Measurements from ENCODE around the gene SAMD3.

SAMD3 gene

DNA sequence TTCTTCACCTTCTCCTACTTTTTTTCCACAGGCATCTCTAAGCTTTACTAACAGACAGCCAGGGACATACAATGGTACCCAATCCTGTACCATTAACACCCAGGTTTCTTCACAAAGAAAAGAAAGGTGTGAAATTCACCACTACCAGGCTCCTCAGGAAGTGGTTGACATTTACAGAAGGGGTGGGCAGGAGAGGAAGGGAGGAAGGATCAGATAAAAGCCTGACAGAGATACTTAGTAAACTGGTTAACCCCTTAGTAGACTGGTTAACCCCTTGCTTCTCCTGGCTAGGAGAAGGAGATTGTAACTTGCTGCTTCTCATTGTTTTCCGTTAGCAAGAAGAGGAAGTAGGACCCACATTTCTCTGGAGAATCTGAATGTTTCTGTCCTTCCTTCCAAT lies 7.2 kb downstream of the SAMD3 start:
- Histone ChIP-seq H3K27me3 (ENCODE audit: insufficient read depth, low read depth) (no peaks in the 10 kb centered on the region), H3K27ac (no peak overlapping the region), H3K4me2 (no peak overlapping the region), H3K79me2 (ENCODE audit: insufficient read depth, low read depth) (no peaks in the 10 kb centered on the region), H3K4me1 (ENCODE audit: low read depth, poor library complexity, severe bottlenecking) (no peaks in the 10 kb centered on the region), H3K4me3 (IDR thresholded peaks at IDR 0.05; ENCODE audit: insufficient read depth, low read depth, low read length) (no peak overlapping the region), H3K9ac (no peak overlapping the region), H2AFZ (ENCODE audit: low read depth) (no peak overlapping the region), H4K20me1 (ENCODE audit: insufficient read depth) (no peaks in the 10 kb centered on the region), H3K36me3 (ENCODE audit: insufficient read depth) (no peaks in the 10 kb centered on the region)
- no peak for TF ChIP-seq CTCF (conservative IDR thresholded peaks at IDR 0.05; ENCODE audit: low read depth, low read length)

GRCh38 chr6:130212215-130212874 lies 10.4 kb downstream of the SAMD3 start:
- H3K4me1 ChIP-seq (ENCODE audit: low read depth, poor library complexity, severe bottlenecking): no peaks in the 10 kb centered on the region
- H2AFZ ChIP-seq (ENCODE audit: low read depth): no peak overlapping the region
- no peak for TF ChIP-seq CTCF (conservative IDR thresholded peaks at IDR 0.05; ENCODE audit: low read depth, low read length)
- H3K79me2 ChIP-seq (ENCODE audit: insufficient read depth, low read depth): no peaks in the 10 kb centered on the region
- no peak overlapping the region for H3K4me2 ChIP-seq
- H3K27me3 ChIP-seq (ENCODE audit: insufficient read depth, low read depth): no peaks in the 10 kb centered on the region
- no peak overlapping the region for H3K9ac ChIP-seq
- no peak overlapping the region for H3K4me3 ChIP-seq (IDR thresholded peaks at IDR 0.05; ENCODE audit: insufficient read depth, low read depth, low read length)
- no peaks in the 10 kb centered on the region for H3K36me3 ChIP-seq (ENCODE audit: insufficient read depth)
- no peaks in the 10 kb centered on the region for H4K20me1 ChIP-seq (ENCODE audit: insufficient read depth)
- H3K27ac ChIP-seq: no peak overlapping the region

GRCh38 chr6:130211691-130212090 lies 11.1 kb downstream of the SAMD3 start:
- Histone ChIP-seq H2AFZ (ENCODE audit: low read depth) (no peak overlapping the region), H3K9ac (no peak overlapping the region), H3K4me2 (no peak overlapping the region), H3K36me3 (ENCODE audit: insufficient read depth) (no peaks in the 10 kb centered on the region), H3K79me2 (ENCODE audit: insufficient read depth, low read depth) (no peaks in the 10 kb centered on the region), H3K27me3 (ENCODE audit: insufficient read depth, low read depth) (no peaks in the 10 kb centered on the region), H3K27ac (no peak overlapping the region), H3K4me1 (ENCODE audit: low read depth, poor library complexity, severe bottlenecking) (no peaks in the 10 kb centered on the region), H4K20me1 (ENCODE audit: insufficient read depth) (no peaks in the 10 kb centered on the region), H3K4me3 (IDR thresholded peaks at IDR 0.05; ENCODE audit: insufficient read depth, low read depth, low read length) (no peak overlapping the region)
- no peak for TF ChIP-seq CTCF (conservative IDR thresholded peaks at IDR 0.05; ENCODE audit: low read depth, low read length)

- no peak overlapping the region for H3K4me2 ChIP-seq
- no peaks in the 10 kb centered on the region for H3K4me1 ChIP-seq (ENCODE audit: low read depth, poor library complexity, severe bottlenecking)
- no peak overlapping the region for H3K4me3 ChIP-seq (IDR thresholded peaks at IDR 0.05; ENCODE audit: insufficient read depth, low read depth, low read length)
- H3K27ac ChIP-seq: no peak overlapping the region
- H2AFZ ChIP-seq (ENCODE audit: low read depth): no peak overlapping the region
- no peaks in the 10 kb centered on the region for H3K79me2 ChIP-seq (ENCODE audit: insufficient read depth, low read depth)
- H3K36me3 ChIP-seq (ENCODE audit: insufficient read depth): no peaks in the 10 kb centered on the region
- no peaks in the 10 kb centered on the region for H4K20me1 ChIP-seq (ENCODE audit: insufficient read depth)
- no peaks in the 10 kb centered on the region for H3K27me3 ChIP-seq (ENCODE audit: insufficient read depth, low read depth)
- TF ChIP-seq CTCF (conservative IDR thresholded peaks at IDR 0.05; ENCODE audit: low read depth, low read length): no peak
- no peak overlapping the region for H3K9ac ChIP-seq
These were observed 14.6 kb downstream of the SAMD3 start for GRCh38 chr6:130207979-130208649.
